Natural killer cell (primary cell): ENCODE results near the gene ZNG1A. TPM values are rescaled to one million over a fixed set of nuclear protein-coding genes. Genes with fewer than 3 reads are reported as not detected.
A peak's percentile ranks its signal among the peaks of the same experiment; 100 is the strongest.
"Not testable (repeated sequence)": the region's sequence is repeated elsewhere in the genome, so short reads cannot be mapped to it uniquely, and the experiment has no call there.

Experiments
- ATAC-seq, 3 donors: fragments of 150-1000 bp in 2 of 3; fragments of 200-7000 bp in 1 of 3; cut with Tn5 transposase; 1 replicate in 1 of 3; 2 replicates in 2 of 3; pipeline ENCODE4 v1.10.0; 2021; ENCODE audit warnings: mild to moderate bottlenecking in 2 of 3, moderate library complexity in 2 of 3
- DNase-seq, 2 donors: peaks; one replicate each; pipeline versions ENCODE4 v3.0.0 to v3.0.0-alpha.2; 2013 to 2021; ENCODE audit warnings: mixed read lengths in 1 of 2
- H3K27ac ChIP-seq: one replicate; pipeline ENCODE4 v1.5.1; 2013; ENCODE audit warnings: mild to moderate bottlenecking, low read length
- H3K27me3 ChIP-seq: one replicate; pipeline ENCODE4 v1.6.1; 2013; ENCODE audit warnings: low read length; ENCODE audit not compliant: control insufficient read depth, insufficient read depth
- H3K36me3 ChIP-seq: one replicate; pipeline ENCODE4 v1.6.1; 2013; ENCODE audit warnings: low read length; ENCODE audit not compliant: control insufficient read depth, insufficient read depth
- H3K4me1 ChIP-seq: one replicate; pipeline ENCODE4 v1.6.1; 2013; ENCODE audit warnings: low read length; ENCODE audit not compliant: control insufficient read depth, insufficient read depth
- H3K4me3 ChIP-seq: one replicate; pipeline ENCODE4 v1.5.1; 2013; ENCODE audit warnings: low read length
- H3K9me3 ChIP-seq: one replicate; pipeline ENCODE4 v1.6.1; 2013; ENCODE audit warnings: low read length; ENCODE audit not compliant: control insufficient read depth, insufficient read depth
- H3K27ac Mint-ChIP-seq, 2 donors: one replicate each; pipeline ENCODE4 v1.8.0; 2022; ENCODE audit warnings: mild to moderate bottlenecking in 2 of 2, mixed read lengths in 2 of 2, moderate library complexity in 1 of 2
- H3K27me3 Mint-ChIP-seq, 2 donors: one replicate each; pipeline ENCODE4 v1.8.0; 2022; ENCODE audit warnings: low read depth in 2 of 2, mixed read lengths in 2 of 2
- H3K36me3 Mint-ChIP-seq: one replicate; pipeline ENCODE4 v1.8.0; 2022; ENCODE audit warnings: mixed read lengths
- H3K4me1 Mint-ChIP-seq, 2 donors: one replicate each; pipeline ENCODE4 v1.8.0; 2022; ENCODE audit warnings: mixed read lengths in 2 of 2
- H3K4me3 Mint-ChIP-seq: one replicate; pipeline ENCODE4 v1.8.0; 2022; ENCODE audit warnings: mild to moderate bottlenecking, moderate library complexity, mixed read lengths
- H3K9me3 Mint-ChIP-seq, 2 donors: one replicate each; pipeline ENCODE4 v1.8.0; 2022; ENCODE audit warnings: mixed read lengths in 2 of 2
- WGBS: methylation state at CpG from one replicate; pipeline ENCODE4 v1.1.7; 2013; ENCODE audit warnings: missing lambda C conversion rate; ENCODE audit not compliant: insufficient coverage; 5-methylcytosine and 5-hydroxymethylcytosine counted together
- intact Hi-C: fragments of 100-400 bp; cut with micrococcal nuclease; formaldehyde crosslinking; loops from one replicate; pipeline ENCODE4 v1.14.2; 2022
- total RNA-seq, 4 donors: library from RNA; stranded (reverse); fragments of 120-200 nt in 1 of 4; gene quantifications; one replicate each; pipeline versions ENCODE4 v1.2.3 to v1.2.4, GENCODE V29; 2013 to 2022

ZNG1A gene
- total RNA-seq, 3 donors from 2014 or later (not counting 1 experiment from before 2014, with no cell fraction given) = 10.3 to 13.6 (median 12.1) TPM

GRCh38 chr9:86697-87096 is 92.2 kb downstream of the ZNG1A start:
- ATAC-seq, H3K9me3 ChIP-seq, H3K36me3 ChIP-seq, H3K27ac ChIP-seq, H3K36me3 Mint-ChIP-seq, H3K27ac Mint-ChIP-seq, H3K4me1 ChIP-seq, DNase-seq, H3K27me3 ChIP-seq, H3K27me3 Mint-ChIP-seq, H3K4me1 Mint-ChIP-seq, H3K4me3 Mint-ChIP-seq, H3K4me3 ChIP-seq, intact Hi-C loops, H3K9me3 Mint-ChIP-seq: not testable (repeated sequence)

- H3K27me3 Mint-ChIP-seq, H3K27ac Mint-ChIP-seq, DNase-seq, H3K4me3 Mint-ChIP-seq, H3K4me1 Mint-ChIP-seq, H3K4me1 ChIP-seq, H3K9me3 ChIP-seq, H3K9me3 Mint-ChIP-seq, ATAC-seq, H3K27ac ChIP-seq, intact Hi-C loops, H3K27me3 ChIP-seq, H3K4me3 ChIP-seq, H3K36me3 ChIP-seq, H3K36me3 Mint-ChIP-seq: not testable (repeated sequence)
- WGBS = no CpG with 5 or more reads among the region's 31 CpGs
These were observed 95.7 kb downstream of the ZNG1A start for GRCh38 chr9:82932-83689.

GRCh38 chr9:78333-78732 is 100.5 kb downstream of the ZNG1A start:
- H3K9me3 ChIP-seq, H3K27me3 ChIP-seq, H3K4me3 Mint-ChIP-seq, H3K9me3 Mint-ChIP-seq, H3K36me3 Mint-ChIP-seq, H3K27ac ChIP-seq, intact Hi-C loops, H3K4me3 ChIP-seq, ATAC-seq, DNase-seq, H3K36me3 ChIP-seq, H3K4me1 Mint-ChIP-seq, H3K27ac Mint-ChIP-seq, H3K4me1 ChIP-seq: not testable (repeated sequence)
- H3K27me3 Mint-ChIP-seq = peaks cover 0 to 12% of the 10 kb centered on the region in 2 donors
- no CpG with 5 or more reads among the region's 3 CpGs for WGBS

- H3K36me3 ChIP-seq, H3K36me3 Mint-ChIP-seq, H3K4me1 ChIP-seq, H3K27ac ChIP-seq, H3K4me3 ChIP-seq, ATAC-seq, intact Hi-C loops, H3K4me3 Mint-ChIP-seq, H3K9me3 Mint-ChIP-seq, DNase-seq, H3K4me1 Mint-ChIP-seq, H3K9me3 ChIP-seq, H3K27ac Mint-ChIP-seq, H3K27me3 ChIP-seq: not testable (repeated sequence)
- WGBS = no CpG with 5 or more reads among the region's 3 CpGs
- H3K27me3 Mint-ChIP-seq = peaks cover 0 to 12% of the 10 kb centered on the region in 2 donors
These were observed 102.5 kb downstream of the ZNG1A start for GRCh38 chr9:76389-76788.

GRCh38 chr9:73900-74525 is 104.8 kb downstream of the ZNG1A start:
- H3K9me3 Mint-ChIP-seq, H3K27ac Mint-ChIP-seq, H3K36me3 Mint-ChIP-seq, H3K27me3 Mint-ChIP-seq, H3K36me3 ChIP-seq, H3K27ac ChIP-seq, H3K4me3 ChIP-seq, ATAC-seq, H3K9me3 ChIP-seq, H3K4me1 ChIP-seq, H3K27me3 ChIP-seq, intact Hi-C loops, H3K4me1 Mint-ChIP-seq, DNase-seq: not testable (repeated sequence)
- WGBS = 16% methylated on average over 3 of the region's 18 CpGs
- peak overlapping the region; percentile 40 for H3K4me3 Mint-ChIP-seq

GRCh38 chr9:73076-73899 is 105.6 kb downstream of the ZNG1A start:
- H3K4me3 Mint-ChIP-seq, intact Hi-C loops, H3K4me1 ChIP-seq, H3K36me3 Mint-ChIP-seq, H3K4me1 Mint-ChIP-seq, H3K27me3 Mint-ChIP-seq, H3K36me3 ChIP-seq, H3K9me3 ChIP-seq, H3K27ac ChIP-seq, H3K9me3 Mint-ChIP-seq, H3K27me3 ChIP-seq, H3K4me3 ChIP-seq, H3K27ac Mint-ChIP-seq: not testable (repeated sequence)
- 3% methylated on average over 108 of the region's 109 CpGs for WGBS
- ATAC-seq (peak; percentile 49 to 70 (median 65)), DNase-seq (peak in 1 of 2 donors; percentile 27)
